8988T (cell line): ENCODE data around the gene SMARCB1.

Experiments
- DNase-seq: peaks from one replicate; pipeline ENCODE4 v3.0.0; 2011

SMARCB1 gene

DNA sequence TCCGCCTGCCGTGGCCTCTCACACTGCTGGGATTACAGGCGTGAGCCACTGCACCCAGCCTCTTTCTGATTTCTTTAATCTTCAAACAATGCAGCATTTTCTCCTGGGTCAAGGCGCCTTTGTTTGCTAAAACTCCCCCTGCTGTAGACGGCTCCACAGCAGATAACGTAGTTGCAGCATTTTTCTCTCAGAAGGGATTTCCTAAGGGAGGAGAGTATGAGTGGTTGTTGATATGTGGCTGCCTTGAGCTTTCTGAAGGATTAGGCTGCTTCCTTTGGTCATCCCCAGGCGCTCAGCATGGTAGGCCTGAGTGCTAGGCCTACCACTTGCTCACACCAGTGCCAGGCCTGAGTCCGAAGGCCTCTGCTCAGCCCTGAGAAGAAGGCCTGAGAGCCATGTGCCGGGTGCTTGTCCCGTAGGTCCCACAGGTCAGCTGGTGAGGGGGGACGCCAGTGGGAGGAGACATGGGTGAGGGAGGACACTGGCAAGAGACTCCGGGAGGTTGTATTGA, 18.1 kb downstream of the SMARCB1 start:
- no peak for DNase-seq

DNA sequence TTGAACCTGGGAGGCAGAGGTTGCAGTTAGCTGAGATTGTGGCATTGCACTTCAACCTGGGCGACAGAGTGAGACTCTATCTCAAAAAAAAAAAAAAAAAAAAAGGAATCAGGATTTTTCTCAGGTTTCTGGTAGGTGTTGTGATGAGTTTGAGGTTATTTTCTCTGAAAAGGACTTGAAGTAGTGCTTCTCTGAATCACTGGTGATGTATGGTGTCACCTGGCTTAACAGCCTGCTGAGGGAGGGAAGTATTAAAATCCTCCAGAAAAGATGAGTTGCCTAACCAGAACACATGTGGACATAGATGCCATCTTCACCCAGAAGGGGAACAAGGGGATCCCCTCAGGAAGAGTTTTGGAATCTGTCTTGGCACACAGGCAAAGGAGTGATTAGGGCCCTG, 20.1 kb downstream of the SMARCB1 start:
- DNase-seq: no peak

DNA sequence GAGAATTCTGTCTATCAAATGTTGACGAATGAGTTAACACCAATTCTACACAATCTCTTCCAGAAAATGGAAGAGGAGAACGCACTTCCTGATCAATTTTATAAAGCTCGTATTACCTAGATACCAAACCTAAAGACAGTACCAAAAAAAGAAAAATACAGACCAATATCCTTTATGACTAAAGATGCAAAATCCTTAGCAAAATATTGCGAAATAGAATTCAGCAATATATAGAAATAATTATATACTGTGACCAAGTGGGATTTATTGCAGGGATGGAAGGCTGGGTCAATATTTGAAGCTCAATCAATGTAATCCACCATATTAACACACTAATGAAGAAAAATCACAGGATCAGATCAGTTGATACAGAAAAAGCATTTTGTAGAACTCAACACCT, 25.6 kb downstream of the SMARCB1 start:
- DNase-seq: no peak

DNA sequence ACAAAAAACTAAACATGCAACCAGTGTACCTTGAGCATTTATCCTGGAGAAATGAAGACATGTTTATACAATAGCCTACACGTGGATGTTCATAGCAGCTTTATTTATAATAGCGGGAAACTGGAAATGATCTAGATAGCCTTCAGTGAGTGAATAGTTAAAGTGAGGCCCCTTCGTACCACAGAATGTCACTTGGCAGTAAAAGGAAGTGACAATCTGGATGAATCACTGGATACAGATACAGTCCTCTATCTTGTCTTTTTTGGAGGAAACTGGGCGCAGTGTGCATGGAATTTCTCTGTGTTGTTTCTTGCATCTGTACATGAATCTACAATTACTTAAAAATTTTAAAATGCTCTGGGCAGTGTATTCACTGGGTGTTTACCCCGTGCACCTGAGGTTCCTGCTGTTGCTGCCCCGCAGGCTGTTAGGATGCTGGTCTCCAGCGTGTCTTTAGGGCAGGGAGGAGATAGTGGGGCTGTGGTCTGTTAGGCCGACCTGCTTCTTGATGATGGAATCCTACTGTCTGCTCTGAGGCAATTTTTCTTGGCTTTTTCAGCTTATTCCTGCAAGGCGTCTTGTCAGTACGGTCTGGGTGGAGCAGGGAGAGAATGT, 28.9 kb downstream of the SMARCB1 start:
- DNase-seq: no peak

DNA sequence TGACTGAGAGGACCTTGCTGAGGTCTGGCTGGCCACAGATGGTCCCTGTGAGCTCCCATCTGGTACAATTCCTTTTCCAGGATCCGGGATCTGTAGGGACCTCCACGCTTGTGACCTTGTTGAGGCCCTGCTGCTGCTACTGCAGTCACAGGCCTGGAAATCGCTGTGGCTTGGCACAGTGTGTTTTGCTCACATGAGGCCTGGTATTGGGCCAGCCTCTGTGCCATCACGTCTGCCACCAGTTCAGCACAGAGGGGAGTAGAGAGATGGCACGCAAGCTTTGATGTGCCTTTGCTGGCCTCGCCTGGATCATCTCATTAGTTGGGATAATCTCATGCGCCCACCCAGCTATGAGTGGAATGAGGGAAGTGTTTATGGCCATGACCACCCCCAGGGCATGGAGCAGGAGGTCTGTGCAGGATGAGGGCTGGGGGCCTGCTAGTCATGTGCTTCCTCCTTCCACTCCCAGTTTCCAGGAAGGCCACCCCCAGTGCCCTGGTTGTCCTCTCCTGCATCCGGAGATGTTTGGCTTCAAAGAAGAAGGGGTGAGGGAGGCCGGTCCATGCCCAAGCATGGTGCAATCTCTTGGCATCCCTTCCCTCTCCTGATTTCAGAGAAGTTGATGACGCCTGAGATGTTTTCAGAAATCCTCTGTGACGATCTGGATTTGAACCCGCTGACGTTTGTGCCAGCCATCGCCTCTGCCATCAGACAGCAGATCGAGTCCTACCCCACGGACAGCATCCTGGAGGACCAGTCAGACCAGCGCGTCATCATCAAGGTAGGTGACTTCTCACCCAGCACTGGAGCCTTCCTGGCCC, 29.6 kb downstream of the SMARCB1 start:
- DNase-seq: no peak

DNA sequence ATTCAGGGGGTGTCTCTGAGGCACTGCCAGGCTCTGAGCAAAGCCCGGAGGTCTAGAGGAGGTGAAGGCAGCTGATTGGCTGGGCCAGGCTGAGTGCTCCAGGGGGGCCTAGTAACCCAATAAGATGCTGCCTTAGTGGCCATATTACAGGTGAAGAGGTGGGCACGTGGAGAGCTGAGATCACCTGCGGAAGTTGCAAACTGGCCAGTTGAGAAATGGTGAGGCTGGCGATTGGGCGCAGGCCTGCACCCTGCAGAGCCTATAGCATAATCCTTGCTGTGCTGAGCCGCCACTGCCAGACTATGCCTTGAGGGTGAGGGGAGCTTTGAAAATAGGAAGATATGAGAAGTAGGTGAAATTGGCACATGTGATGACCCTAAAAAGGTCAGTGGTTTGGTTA, 30.4 kb downstream of the SMARCB1 start:
- DNase-seq: no peak

DNA sequence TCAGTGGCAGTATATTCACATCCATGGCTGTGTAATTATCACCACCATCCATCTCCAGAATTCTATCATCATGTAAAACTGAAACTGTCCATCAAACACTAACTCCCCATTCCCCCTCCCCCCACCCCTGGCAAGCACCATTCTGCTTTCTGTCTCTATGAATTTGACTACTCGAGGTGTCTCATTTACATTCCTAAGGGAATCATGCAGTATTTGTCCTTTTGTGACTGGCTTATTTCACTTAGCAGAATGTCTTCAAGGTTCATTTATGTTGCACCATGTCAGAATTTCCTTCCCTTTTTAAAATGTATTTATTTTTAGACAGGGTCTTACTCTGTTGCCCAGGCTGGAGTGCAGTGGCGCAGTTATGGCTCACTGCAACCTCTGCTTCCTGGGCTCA, 31.8 kb downstream of the SMARCB1 start:
- DNase-seq: no peak

DNA sequence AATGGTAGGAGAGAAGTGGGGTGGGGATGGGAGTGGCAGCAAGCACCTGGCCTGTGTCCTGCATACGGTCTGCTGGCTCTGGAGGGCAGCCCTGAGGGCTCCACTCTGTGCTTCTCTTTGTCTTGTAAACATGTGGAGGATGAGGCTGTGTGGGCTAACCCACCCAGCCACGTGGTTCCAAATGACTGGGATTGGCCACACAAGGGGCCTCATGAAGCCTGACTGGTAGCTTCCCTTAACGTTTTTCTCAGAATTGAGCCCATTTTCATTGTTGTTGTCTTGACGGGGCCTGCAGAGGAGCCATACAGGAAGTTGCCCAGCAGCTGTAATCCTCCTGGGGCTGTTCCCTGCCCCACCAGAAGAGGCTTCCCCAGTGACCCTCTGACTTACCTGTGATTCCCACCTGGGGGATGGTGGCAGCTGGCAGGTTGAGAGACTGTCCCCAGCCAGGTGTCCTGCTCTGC, 34.0 kb downstream of the SMARCB1 start:
- DNase-seq: no peak

DNA sequence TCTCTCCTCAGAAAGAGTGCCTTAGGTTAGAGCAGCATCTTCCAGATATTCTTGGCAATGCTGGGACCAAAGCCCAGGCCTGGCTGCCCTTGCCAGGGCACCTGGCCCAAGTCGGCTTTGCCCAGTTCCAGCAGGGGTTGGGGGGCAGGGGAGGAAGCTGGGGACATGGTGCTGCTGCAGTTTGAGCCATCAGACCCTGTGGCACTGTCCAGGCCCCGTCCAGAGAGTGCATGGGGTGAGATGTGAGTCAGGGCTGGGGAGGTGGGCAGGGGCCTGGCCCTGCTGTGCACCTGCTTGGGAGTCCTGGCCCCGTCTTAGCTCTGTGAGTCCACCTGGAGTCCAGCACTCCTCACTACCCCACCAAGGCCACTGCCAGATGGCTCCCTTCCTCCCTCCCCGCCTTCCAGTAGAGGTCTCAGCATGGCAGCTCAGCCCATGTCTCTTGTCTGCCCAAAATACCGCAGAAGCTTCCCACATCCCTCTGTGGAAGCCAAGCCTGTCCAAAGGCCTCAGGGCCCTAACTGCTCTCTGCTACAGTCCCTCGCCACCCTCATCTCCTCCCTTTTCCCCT, 35.4 kb downstream of the SMARCB1 start:
- no peak for DNase-seq

DNA sequence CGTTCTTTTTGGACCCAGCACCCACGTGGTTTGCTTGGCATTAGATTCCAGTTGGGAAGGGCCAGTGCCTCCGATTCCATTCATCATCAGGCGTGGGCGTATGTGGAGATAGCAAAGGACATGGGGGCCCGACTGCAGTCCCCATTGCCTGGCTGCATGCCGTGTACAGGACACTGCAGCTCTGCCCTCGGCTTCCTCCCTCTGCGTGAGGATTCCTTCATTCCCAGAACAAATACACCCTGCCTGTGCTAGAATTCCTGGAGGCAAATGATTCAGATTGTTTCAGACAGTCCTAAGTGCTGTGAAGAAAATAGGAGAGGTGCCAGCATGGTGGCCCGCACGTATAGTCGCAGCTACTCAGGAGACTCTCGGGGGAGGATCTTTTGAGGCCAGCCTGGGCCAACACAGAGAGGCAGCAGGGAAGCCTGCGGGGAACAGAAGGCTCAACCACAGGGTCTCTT, 36.6 kb downstream of the SMARCB1 start:
- no peak for DNase-seq

DNA sequence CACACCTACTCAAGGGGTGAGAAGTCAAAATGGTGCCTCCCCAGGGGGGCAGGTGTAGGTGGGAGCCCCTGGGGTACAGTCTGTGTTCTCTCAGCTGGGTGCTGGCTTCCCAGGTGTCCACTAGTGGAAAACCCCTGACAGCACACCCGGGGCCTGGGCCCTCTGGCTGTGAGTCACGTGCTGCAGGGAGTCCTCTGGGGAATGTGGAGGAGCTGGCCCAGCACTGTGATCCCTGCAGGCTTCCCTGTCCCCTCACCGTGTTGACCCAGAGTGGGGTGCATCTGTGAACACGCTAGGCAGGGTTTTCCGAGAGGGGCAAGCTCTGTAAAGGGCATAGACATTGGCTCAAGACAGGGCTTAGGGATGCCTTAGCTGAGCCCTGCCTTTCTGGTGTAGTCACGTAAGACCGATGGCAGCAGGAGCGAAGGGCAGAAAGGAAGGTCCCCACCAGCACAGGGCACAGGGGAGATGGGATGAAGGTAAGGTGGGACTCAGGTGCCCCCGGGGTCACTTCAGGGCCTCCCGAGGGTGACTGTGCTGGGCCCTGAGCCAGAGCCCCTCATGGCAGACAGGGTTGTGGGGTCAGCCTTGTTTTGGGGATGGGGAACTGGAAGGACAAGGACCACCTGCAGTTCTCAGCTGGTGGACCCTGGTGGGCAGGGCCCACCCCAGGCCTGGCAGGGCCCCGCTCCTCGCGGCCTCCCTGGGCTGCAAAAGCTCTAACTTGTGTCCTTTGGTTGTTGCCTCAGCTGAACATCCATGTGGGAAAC, 37.9 kb downstream of the SMARCB1 start:
- DNase-seq: no peak

DNA sequence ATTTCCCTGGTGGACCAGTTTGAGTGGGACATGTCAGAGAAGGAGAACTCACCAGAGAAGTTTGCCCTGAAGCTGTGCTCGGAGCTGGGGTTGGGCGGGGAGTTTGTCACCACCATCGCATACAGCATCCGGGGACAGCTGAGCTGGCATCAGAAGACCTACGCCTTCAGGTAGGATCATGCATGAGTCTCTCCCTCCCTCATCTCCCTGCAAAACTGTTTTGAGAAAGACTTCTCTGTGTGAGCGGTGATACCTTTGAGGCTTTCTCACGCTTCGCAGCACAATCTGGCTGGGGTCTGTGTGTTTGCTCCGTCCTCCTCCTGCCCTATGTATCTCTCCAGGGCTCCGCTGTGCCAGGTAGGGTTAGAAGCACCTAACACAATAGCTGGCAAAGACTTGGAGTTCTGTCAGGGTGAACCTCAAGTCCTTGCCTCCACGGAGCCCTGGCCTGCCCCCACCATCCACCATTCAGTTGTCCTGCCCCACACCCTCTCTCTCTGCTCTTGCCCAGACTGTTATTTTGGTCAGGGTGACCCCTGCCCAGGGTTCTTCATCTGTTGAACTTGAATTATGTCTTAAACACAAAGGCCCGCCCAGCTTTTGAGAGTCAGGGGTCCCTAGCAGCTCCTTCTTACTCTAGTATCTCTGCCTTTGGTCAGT, 38.6 kb downstream of the SMARCB1 start:
- DNase-seq: no peak

DNA sequence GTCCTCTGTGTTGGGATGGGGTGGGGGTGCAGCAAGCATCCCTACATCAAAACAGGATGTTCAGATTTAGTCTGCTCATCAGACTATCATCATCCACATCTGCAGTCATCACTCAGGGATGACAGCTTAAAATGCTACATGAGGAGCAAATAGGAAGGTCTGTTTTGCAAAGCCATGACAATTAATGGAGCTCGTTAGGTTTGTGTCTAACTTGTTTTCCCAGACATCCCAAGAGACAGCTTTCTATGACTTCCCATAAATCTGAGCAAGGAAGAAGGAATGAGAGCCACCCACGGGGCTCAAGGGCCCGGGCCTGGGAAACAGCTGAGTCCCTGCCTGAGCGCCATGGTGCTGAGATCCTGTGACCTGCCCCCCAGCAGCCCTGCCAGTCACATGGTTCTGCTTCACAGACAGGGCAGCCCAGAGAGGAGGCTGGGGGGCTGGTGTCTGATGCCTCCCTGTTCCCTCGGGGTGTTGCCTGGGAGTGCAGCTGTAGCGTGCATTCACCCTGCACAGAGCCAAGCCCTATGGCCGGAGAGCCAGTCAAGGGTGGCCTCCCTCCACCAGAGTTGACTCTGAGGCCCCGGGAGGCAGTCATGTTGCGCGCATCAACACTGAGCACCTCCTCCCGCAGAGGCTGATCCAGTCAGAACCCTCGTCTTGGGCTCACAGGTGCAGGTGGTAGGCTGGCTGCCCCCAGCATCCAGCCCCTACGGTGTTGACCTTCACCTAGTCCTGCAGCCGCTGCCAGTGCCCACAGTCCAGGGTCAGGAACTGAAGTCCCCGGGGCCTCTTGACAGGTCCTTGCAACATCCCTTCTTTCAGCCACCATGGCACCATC, 40.0 kb downstream of the SMARCB1 start:
- no peak for DNase-seq

DNA sequence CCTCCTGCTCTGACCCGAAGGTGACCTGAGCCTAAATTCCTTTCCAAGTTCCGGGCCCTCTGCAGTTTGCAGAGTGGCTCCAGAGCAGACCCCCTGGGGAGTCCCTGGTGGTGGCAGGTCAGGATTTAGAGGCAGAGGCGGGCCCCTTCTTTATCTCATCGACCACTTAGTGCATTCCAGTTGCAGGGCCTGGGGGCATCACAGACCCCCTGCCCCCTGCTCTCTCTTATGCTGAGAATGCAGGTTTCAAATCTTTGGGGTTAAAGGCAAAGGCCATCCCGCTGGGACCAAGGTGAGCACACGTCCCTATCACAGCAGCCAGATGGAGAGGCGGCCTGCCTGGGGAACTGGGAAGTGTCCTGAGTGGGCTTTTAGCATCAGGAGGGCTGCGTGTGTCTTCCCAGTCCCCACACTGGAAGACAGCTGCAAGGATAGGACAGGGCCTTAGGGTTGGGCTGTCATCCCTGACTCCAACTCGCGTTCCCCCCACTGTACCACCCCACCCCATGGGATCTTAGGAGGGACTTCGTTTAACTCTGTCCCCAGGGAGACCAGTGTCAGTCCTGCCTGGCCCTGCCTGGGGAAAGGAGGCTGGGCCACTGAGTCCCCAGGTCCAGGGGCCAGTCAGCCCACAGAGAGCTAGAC, 40.7 kb downstream of the SMARCB1 start:
- no peak for DNase-seq

DNA sequence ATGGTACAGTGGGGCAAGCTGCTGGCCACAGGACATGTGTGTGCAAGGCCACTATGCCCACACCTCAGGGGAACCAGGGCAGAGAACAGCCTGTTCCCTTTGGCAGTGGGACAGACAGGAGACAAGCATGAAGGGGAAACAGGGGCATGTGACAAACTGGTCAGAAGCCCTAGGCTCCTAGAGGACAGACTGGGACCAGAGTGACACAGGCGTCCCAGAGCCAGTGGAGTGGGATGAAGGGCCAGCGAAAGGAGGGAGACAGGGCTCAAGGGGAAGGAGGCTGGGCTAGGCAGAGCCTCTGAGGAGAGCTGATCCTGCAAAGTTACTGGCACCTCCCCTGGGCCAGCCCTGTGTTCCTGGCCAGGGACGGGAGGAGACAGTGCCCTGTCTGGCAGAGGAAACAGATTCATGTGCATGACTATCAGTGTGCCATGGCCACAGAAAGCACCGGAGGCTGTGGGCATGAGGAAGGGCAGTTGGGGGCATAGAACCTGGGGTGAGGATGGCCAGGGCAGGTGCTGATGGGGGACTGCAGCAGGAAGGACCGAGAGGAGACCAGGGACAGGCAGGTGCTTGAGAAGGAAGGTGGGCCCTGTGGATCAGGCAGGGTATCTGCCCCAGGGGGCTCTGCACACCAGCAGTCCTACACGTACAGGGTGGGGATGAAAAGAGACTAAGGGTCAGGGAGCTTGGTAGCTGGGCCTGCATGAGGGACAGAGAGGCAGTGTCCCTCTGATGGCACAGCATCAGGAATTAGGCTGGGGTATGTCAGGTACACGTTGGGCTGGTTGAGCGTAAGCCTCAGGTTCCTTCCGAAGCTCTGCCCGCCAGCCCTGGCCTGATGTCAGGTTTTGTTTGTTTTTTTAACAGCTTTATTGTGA, 42.3 kb downstream of the SMARCB1 start:
- DNase-seq: no peak

DNA sequence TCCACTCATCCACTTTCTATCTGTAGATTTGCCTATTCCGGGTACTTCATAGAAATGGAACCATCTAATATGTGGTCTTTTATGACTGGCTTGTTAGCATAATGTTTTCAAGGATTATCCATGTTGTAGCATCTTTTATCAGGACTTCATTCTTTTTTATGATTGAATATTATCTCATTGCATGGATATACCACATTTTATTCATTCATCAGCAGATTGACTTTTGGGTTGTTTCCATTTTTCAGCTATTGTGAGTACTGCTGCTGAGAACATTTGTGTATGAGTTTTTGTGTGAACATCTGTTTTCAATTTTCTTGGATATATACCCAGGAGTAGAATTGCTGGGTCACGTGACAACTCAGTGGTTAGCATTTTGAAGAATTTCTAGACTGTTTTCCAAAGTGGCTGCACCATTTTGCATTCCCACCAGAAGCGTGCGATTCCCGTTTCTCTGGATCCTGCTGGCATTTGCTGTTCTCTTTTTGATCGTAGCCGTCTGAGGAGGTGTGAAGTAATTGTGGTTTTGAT, 43.1 kb downstream of the SMARCB1 start:
- DNase-seq: no peak

DNA sequence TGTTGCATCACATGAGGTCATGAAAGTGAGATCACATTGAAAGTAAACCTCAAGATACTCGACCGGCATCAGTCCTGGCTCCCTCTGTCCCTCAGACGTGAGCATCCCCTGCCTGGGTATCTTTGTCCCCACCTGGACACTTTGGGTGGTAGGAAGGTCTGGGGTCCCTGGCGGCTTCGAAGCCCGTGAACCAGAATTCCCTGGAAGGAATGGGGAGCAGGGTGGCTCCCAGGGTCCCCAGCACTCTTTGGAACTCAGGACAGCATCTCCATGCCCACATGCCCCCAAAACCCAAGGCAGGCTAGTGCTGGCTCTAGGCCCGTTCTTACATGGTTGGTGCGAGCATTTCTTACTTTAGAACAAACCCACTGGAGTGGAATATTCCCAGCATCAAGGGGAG, 44.5 kb downstream of the SMARCB1 start:
- DNase-seq: no peak

DNA sequence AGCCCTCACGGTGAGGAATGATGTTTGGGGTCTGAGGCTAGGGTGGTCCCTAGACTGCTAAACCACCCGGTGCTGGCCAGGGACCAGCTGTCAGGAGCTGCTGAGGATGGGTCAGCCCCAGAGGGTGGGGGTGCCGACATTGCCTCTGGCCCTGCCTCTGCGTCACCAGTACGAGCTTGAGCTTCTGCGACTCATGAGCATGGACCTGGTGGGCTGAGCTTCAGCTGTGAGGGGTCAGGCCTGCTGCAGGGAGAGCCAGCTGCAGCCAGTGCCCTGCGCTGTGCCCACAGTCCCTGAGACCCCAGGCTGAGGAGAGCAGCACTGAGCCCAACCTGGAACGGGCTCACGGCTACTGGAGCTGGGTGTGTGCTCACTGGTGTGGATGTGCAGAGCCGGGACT, 45.0 kb downstream of the SMARCB1 start:
- no peak for DNase-seq

DNA sequence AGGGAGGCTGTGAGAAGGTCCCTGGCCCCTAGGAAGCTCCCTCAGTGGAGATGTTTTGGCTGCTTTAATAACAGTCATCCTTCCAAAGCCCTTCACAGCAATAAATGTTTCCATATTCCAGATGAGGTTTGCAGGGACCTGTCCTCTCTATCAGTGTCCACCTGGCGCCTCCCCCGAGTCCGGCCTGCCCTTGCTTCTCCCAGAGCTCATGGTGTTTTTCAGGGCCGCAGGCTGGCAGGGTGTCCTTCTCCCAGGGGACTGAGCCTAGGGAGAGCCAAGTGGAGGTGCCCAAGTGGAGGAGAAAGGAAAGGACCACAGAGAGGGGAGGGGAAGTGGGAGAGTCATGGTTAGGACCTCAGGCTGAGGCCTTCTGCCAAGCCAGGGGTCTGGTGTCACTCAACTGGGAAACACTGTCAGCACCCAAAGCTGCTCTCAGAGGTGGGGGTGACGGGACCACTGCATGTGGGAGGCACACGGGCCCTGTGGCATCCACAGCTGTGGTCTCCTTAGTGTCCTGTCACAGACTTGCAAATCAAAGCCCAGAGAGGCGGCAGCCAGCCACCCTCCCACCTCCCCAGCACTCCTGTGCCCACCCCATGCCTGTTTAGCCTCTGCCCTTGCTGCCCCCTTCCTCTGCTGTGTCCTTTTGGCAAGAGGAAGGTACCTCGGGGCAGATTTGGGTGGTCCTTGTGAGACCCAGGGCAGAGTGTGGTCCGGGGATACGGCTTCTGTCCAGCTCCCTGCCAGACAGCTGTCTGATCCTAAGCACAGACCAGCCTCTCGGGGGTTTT, 45.7 kb downstream of the SMARCB1 start:
- DNase-seq: no peak
